Heart left ventricle (tissue), 13 donors: ENCODE results near the gene RIIAD1.

Experiments
- CTCF ChIP-seq, 12 donors: fragments of 200-600 bp; sonication (generic) in 4 of 12; IDR thresholded peaks; one replicate each; pipeline versions ENCODE4 v1.5.0 to v1.8.0; 2018 to 2022; ENCODE audit warnings: antibody characterized with exemption in 12 of 12, mild to moderate bottlenecking in 5 of 12
- POLR2A ChIP-seq, 2 donors: fragments of 450-650 bp; IDR thresholded peaks; one replicate each; pipeline ENCODE4 v1.6.1; 2017; ENCODE audit warnings: antibody characterized with exemption in 2 of 2, mild to moderate bottlenecking in 2 of 2, moderate library complexity in 2 of 2
- donor health status: ischemic (EF 13 %, LVEDD 7.1; RV severe dilation, severe dysfunction).
- donor health status: DM: no; HTN: yes; CAD: no.
- donor health status: DM: no; HTN: no; CAD: no.
- donor health status: ischemic (EF 25% LVEDD 6.9; RV normal size, moderate dysfunction).
- donor health status: ischemic (EF 25% LVEDD 5.7; RV mildly dilated, moderate dysfunction).
- donor health status: ischemic (EF 35%, LVEDD 5.7; RV mildly dilated, moderate dysfunction).
- donor health status: nonischemic (EF 11% LVEDD 7.7; RV severe dilation, severe dysfunction).
- donor health status: DM: yes; HTN: yes; CAD: no.
- donor health status: PGD.
- donor health status: ischemic (EF 29% LVEDD 5.4; RV normal size, mild dysfunction).
- donor health status: nonischemic (EF 23%, LVEDD 6.1; RV moderate dilation, normal function).

GRCh38 chr1:151763990-151764389, 42.7 kb downstream of the RIIAD1 start:
- no peak for TF ChIP-seq CTCF (IDR thresholded peaks at IDR 0.05)
- TF ChIP-seq POLR2A (IDR thresholded peaks at IDR 0.05): no peak
